ENCODE measurements around the gene TMEM182. TPM values are rescaled to one million over a fixed set of nuclear protein-coding genes. Genes with fewer than 3 reads are reported as not detected.

TMEM182 gene
- total RNA-seq, 1 donor from 2014 or later: 5.8 TPM

DNA sequence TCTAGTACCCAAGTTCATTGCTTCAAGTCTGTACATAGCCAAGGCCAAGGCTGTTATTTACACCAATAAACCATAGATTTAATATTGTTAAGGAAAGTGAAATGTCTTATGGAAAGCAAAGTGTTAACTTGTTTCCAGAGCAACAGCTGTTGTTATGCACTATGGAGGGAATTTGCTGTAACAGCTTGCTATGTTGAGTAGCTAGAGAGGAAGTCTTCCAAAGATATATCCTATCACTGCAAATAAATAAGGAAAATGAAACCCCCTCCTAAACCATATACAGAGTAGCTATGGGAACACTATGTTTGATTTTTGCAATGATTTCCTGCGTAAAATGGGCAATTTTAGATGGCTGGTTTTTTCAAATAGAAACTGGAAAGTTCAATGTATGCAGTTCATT is 21.1 kb downstream of the TMEM182 start:
- Histone ChIP-seq H3K27ac (ENCODE audit: low read depth, low read length) (no peak overlapping the region), H3K4me3 (ENCODE audit: insufficient read depth, low read depth, low read length) (no peak overlapping the region), H3K36me3 (ENCODE audit: insufficient read depth, low read length) (no peaks in the 10 kb centered on the region), H3K4me1 (ENCODE audit: insufficient read depth, low read length) (no peaks in the 10 kb centered on the region), H3K9ac (ENCODE audit: low read length) (no peak overlapping the region), H3K27me3 (ENCODE audit: insufficient read depth, low read length) (no peaks in the 10 kb centered on the region), H3K79me2 (ENCODE audit: insufficient read depth, low read length) (no peaks in the 10 kb centered on the region), H4K20me1 (ENCODE audit: insufficient read depth, low read length) (no peaks in the 10 kb centered on the region), H3K4me2 (ENCODE audit: low read length) (no peak overlapping the region), H2AFZ (ENCODE audit: low read depth, low read length) (no peak overlapping the region), H3K9me3 (ENCODE audit: insufficient read depth, low read depth, low read length) (no peaks in the 10 kb centered on the region)
- peaks cover 3% of the 10 kb centered on the region for H3K36me3 Mint-ChIP-seq (ENCODE audit: low read depth, unreplicated experiment)
- no peak overlapping the region for H3K27ac Mint-ChIP-seq (ENCODE audit: unreplicated experiment)
- H3K27me3 Mint-ChIP-seq (ENCODE audit: low read depth, unreplicated experiment): no peaks in the 10 kb centered on the region
- H3K4me1 Mint-ChIP-seq (ENCODE audit: low read depth, unreplicated experiment): peaks cover 3% of the 10 kb centered on the region
- DNase-seq (ENCODE audit: low read depth) (no peak), FAIRE-seq (no peak)
- TF ChIP-seq, protein P1, sequence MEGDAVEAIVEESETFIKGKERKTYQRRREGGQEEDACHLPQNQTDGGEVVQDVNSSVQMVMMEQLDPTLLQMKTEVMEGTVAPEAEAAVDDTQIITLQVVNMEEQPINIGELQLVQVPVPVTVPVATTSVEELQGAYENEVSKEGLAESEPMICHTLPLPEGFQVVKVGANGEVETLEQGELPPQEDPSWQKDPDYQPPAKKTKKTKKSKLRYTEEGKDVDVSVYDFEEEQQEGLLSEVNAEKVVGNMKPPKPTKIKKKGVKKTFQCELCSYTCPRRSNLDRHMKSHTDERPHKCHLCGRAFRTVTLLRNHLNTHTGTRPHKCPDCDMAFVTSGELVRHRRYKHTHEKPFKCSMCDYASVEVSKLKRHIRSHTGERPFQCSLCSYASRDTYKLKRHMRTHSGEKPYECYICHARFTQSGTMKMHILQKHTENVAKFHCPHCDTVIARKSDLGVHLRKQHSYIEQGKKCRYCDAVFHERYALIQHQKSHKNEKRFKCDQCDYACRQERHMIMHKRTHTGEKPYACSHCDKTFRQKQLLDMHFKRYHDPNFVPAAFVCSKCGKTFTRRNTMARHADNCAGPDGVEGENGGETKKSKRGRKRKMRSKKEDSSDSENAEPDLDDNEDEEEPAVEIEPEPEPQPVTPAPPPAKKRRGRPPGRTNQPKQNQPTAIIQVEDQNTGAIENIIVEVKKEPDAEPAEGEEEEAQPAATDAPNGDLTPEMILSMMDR (IDR thresholded peaks at IDR 0.05; ENCODE audit: insufficient read depth, low read depth, low read length): no peak
- no peak for TF ChIP-seq EZH2 (IDR thresholded peaks at IDR 0.05; ENCODE audit: insufficient read depth, low read length)
- H3K4me3 Mint-ChIP-seq (ENCODE audit: unreplicated experiment): no peak overlapping the region
- H3K9me3 Mint-ChIP-seq (ENCODE audit: unreplicated experiment): no peaks in the 10 kb centered on the region

DNA sequence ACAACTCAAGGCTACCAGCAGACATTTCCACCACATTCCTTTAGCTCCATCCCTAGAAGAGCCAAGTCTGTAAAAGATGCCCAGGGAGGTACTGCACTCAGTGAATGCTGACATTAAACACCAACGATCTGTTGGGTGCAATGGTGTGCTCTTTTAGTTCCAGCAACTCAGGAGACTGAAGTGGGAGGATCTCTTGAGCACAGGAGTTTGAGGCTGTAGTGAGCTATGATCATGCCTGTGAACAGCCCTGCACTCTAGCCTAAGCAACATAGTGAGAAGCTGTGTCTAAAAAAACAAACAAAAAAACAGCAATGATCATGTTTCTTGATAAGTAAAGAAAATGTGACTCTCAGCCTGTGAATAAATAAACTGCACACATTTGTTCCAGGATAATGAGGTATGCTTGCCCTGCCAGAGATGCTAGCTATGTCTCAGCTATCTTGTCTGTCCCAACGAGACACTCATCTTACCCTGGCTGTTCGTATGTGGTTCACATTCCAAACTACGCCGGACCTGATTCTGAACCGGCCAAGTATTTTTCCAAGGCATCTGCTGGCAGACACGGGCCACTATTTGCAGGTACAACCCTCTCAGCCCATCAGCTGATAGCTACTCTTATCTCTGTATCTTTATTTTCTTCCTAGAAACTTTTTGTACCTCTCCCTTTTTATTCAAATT is 21.8 kb downstream of the TMEM182 start:
- H3K4me3 ChIP-seq (ENCODE audit: insufficient read depth, low read depth, low read length): no peak overlapping the region
- H3K27ac Mint-ChIP-seq (ENCODE audit: unreplicated experiment): no peak overlapping the region
- DNase-seq (ENCODE audit: low read depth) (no peak), FAIRE-seq (no peak)
- H3K9me3 ChIP-seq (ENCODE audit: insufficient read depth, low read depth, low read length): no peaks in the 10 kb centered on the region
- H3K36me3 ChIP-seq (ENCODE audit: insufficient read depth, low read length): no peaks in the 10 kb centered on the region
- no peaks in the 10 kb centered on the region for H3K27me3 ChIP-seq (ENCODE audit: insufficient read depth, low read length)
- H3K4me3 Mint-ChIP-seq (ENCODE audit: unreplicated experiment): no peak overlapping the region
- H3K36me3 Mint-ChIP-seq (ENCODE audit: low read depth, unreplicated experiment): peaks cover 3% of the 10 kb centered on the region
- peaks cover 2% of the 10 kb centered on the region for H3K9me3 Mint-ChIP-seq (ENCODE audit: unreplicated experiment)
- no peak overlapping the region for H2AFZ ChIP-seq (ENCODE audit: low read depth, low read length)
- H3K79me2 ChIP-seq (ENCODE audit: insufficient read depth, low read length): no peaks in the 10 kb centered on the region
- no peak overlapping the region for H3K4me2 ChIP-seq (ENCODE audit: low read length)
- no peak overlapping the region for H3K27ac ChIP-seq (ENCODE audit: low read depth, low read length)
- no peak overlapping the region for H3K9ac ChIP-seq (ENCODE audit: low read length)
- no peaks in the 10 kb centered on the region for H4K20me1 ChIP-seq (ENCODE audit: insufficient read depth, low read length)
- H3K4me1 ChIP-seq (ENCODE audit: insufficient read depth, low read length): no peaks in the 10 kb centered on the region
- peaks cover 3% of the 10 kb centered on the region for H3K4me1 Mint-ChIP-seq (ENCODE audit: low read depth, unreplicated experiment)
- TF ChIP-seq EZH2 (IDR thresholded peaks at IDR 0.05; ENCODE audit: insufficient read depth, low read length): no peak
- TF ChIP-seq, protein P1 (IDR thresholded peaks at IDR 0.05; ENCODE audit: insufficient read depth, low read depth, low read length): no peak
- H3K27me3 Mint-ChIP-seq (ENCODE audit: low read depth, unreplicated experiment): no peaks in the 10 kb centered on the region

DNA sequence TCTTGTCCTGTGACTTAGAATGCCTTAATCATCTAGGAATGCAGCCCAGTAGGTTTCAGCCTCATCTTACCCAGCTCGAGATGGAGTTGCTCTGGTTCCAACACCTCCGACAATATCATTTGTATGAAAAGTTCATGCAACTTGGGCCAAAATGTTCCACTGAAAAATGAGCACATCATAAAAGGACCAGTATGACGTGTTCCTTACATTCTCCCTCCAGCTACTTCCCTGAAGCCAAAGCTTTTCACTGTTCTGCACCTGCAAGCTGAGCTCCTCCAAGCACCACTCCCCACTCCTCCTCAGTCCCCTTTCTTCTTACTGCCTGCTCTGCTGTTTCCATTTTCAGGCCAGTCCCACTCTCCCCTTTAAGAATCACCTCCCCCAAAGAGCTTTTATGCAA is 23.1 kb downstream of the TMEM182 start:
- Histone ChIP-seq H3K36me3 (ENCODE audit: insufficient read depth, low read length) (no peaks in the 10 kb centered on the region), H3K27ac (ENCODE audit: low read depth, low read length) (no peak overlapping the region), H3K79me2 (ENCODE audit: insufficient read depth, low read length) (no peaks in the 10 kb centered on the region), H3K4me1 (ENCODE audit: insufficient read depth, low read length) (no peaks in the 10 kb centered on the region), H4K20me1 (ENCODE audit: insufficient read depth, low read length) (no peaks in the 10 kb centered on the region), H3K9me3 (ENCODE audit: insufficient read depth, low read depth, low read length) (no peaks in the 10 kb centered on the region), H2AFZ (ENCODE audit: low read depth, low read length) (no peak overlapping the region), H3K27me3 (ENCODE audit: insufficient read depth, low read length) (no peaks in the 10 kb centered on the region), H3K9ac (ENCODE audit: low read length) (no peak overlapping the region), H3K4me3 (ENCODE audit: insufficient read depth, low read depth, low read length) (no peak overlapping the region), H3K4me2 (ENCODE audit: low read length) (no peak overlapping the region)
- DNase-seq (ENCODE audit: low read depth) (no peak), FAIRE-seq (no peak)
- H3K4me3 Mint-ChIP-seq (ENCODE audit: unreplicated experiment): no peak overlapping the region
- peaks cover 3% of the 10 kb centered on the region for H3K36me3 Mint-ChIP-seq (ENCODE audit: low read depth, unreplicated experiment)
- peaks cover 2% of the 10 kb centered on the region for H3K9me3 Mint-ChIP-seq (ENCODE audit: unreplicated experiment)
- TF ChIP-seq, protein P1 (IDR thresholded peaks at IDR 0.05; ENCODE audit: insufficient read depth, low read depth, low read length): no peak
- no peak for TF ChIP-seq EZH2 (IDR thresholded peaks at IDR 0.05; ENCODE audit: insufficient read depth, low read length)
- peaks cover 3% of the 10 kb centered on the region for H3K4me1 Mint-ChIP-seq (ENCODE audit: low read depth, unreplicated experiment)
- H3K27me3 Mint-ChIP-seq (ENCODE audit: low read depth, unreplicated experiment): no peaks in the 10 kb centered on the region
- H3K27ac Mint-ChIP-seq (ENCODE audit: unreplicated experiment): no peak overlapping the region

Measured in astrocyte (in vitro differentiated cells and primary cell).